Nephron progenitor cell (in vitro differentiated cells): ENCODE results near the gene RPS6KC1.
"Not testable (repeated sequence)": the region's sequence is repeated elsewhere in the genome, so short reads cannot be mapped to it uniquely, and the experiment has no call there.

Experiments used
- DNase-seq: peaks from one replicate; pipeline ENCODE4 v3.0.0; 2021
- H3K27ac Mint-ChIP-seq: 2 replicates; pipeline ENCODE4 v1.8.0; 2021; ENCODE audit warnings: mild to moderate bottlenecking, moderate library complexity, mixed read lengths
- H3K27me3 Mint-ChIP-seq: 2 replicates; pipeline ENCODE4 v1.8.0; 2021; ENCODE audit warnings: mild to moderate bottlenecking, low read depth, mixed read lengths; ENCODE audit not compliant: poor library complexity
- H3K36me3 Mint-ChIP-seq: 2 replicates; pipeline ENCODE4 v1.8.0; 2021; ENCODE audit warnings: low read depth, mixed read lengths
- H3K4me1 Mint-ChIP-seq: 2 replicates; pipeline ENCODE4 v1.8.0; 2021; ENCODE audit warnings: mixed read lengths
- H3K4me3 Mint-ChIP-seq: 2 replicates; pipeline ENCODE4 v1.8.0; 2021; ENCODE audit warnings: mild to moderate bottlenecking, moderate library complexity, mixed read lengths
- H3K9me3 Mint-ChIP-seq: 2 replicates; pipeline ENCODE4 v1.8.0; 2021; ENCODE audit warnings: mild to moderate bottlenecking, moderate library complexity, mixed read lengths
- CTCF ChIP-seq: fragments of 200-600 bp; sonication (generic); IDR thresholded peaks from 2 replicates; pipeline ENCODE4 v1.5.0; 2021; ENCODE audit warnings: antibody characterized with exemption

The RPS6KC1 gene

GRCh38 chr1:213034713-213035112 is 16.3 kb upstream of the RPS6KC1 start:
- H3K27ac Mint-ChIP-seq = no peak overlapping the region
- DNase-seq = no peak

GRCh38 chr1:213035573-213035972 is 15.5 kb upstream of the RPS6KC1 start:
- no peak for TF ChIP-seq CTCF
- Mint-ChIP-seq H3K9me3 (peaks cover 13% of the 10 kb centered on the region), H3K4me3 (no peak overlapping the region), H3K4me1 (peaks cover 4% of the 10 kb centered on the region), H3K27me3 (peaks cover 16% of the 10 kb centered on the region), H3K36me3 (no peaks in the 10 kb centered on the region), H3K27ac (no peak overlapping the region)
- no peak for DNase-seq

More at GRCh38 chr1:213034713-213035112, 16.3 kb upstream of the RPS6KC1 start:
- no peak for TF ChIP-seq CTCF
- Mint-ChIP-seq H3K4me1 (peaks cover 4% of the 10 kb centered on the region), H3K27me3 (peaks cover 17% of the 10 kb centered on the region), H3K4me3 (no peak overlapping the region), H3K36me3 (no peaks in the 10 kb centered on the region), H3K9me3 (peaks cover 13% of the 10 kb centered on the region)

GRCh38 chr1:213041443-213041842 is 9.6 kb upstream of the RPS6KC1 start:
- H3K27ac Mint-ChIP-seq = no peak overlapping the region

GRCh38 chr1:213045321-213046226 is 5.5 kb upstream of the RPS6KC1 start:
- peaks cover 30% of the 10 kb centered on the region for H3K9me3 Mint-ChIP-seq
- not testable (repeated sequence) for DNase-seq, H3K4me3 Mint-ChIP-seq, H3K27ac Mint-ChIP-seq
- peaks cover 21% of the 10 kb centered on the region for H3K4me1 Mint-ChIP-seq
- peaks cover 17% of the 10 kb centered on the region for H3K36me3 Mint-ChIP-seq
- H3K27me3 Mint-ChIP-seq = peaks cover 13% of the 10 kb centered on the region

More at GRCh38 chr1:213041443-213041842, 9.6 kb upstream of the RPS6KC1 start:
- no peak for TF ChIP-seq CTCF
- no peak overlapping the region for H3K4me3 Mint-ChIP-seq
- H3K36me3 Mint-ChIP-seq = no peaks in the 10 kb centered on the region
- H3K9me3 Mint-ChIP-seq = no peaks in the 10 kb centered on the region
- peaks cover 14% of the 10 kb centered on the region for H3K4me1 Mint-ChIP-seq
- H3K27me3 Mint-ChIP-seq = peaks cover 4% of the 10 kb centered on the region
- DNase-seq = no peak

- H3K27me3 Mint-ChIP-seq = peaks cover 12% of the 10 kb centered on the region
Observed at GRCh38 chr1:213049232-213049631, 1.8 kb upstream of the RPS6KC1 start.

More at GRCh38 chr1:213049232-213049631, 1.8 kb upstream of the RPS6KC1 start:
- no peak overlapping the region for H3K27ac Mint-ChIP-seq
- H3K9me3 Mint-ChIP-seq = peaks cover 38% of the 10 kb centered on the region
- H3K36me3 Mint-ChIP-seq = peaks cover 27% of the 10 kb centered on the region
- peaks cover 39% of the 10 kb centered on the region for H3K4me1 Mint-ChIP-seq
- TF ChIP-seq CTCF = no peak
- DNase-seq = no peak
- H3K4me3 Mint-ChIP-seq = peak overlapping the region; percentile 7
